ENCODE measurements around the gene SOSTDC1.
"Not testable (repeated sequence)": the region's sequence is repeated elsewhere in the genome, so short reads cannot be mapped to it uniquely, and the experiment has no call there.

Gene SOSTDC1

GRCh38 chr7:16460789-16461493, 4.6 kb downstream of the SOSTDC1 start:
- FAIRE-seq (no peak), DNase-seq (ENCODE audit: insufficient read length) (no peak)
- no peak for TF ChIP-seq POLR2AphosphoS5 (IDR thresholded peaks at IDR 0.05; ENCODE audit: low read depth, low read length)
- no peak for TF ChIP-seq POLR2A (IDR thresholded peaks at IDR 0.05; ENCODE audit: low read depth, low read length)
- no peak for TF ChIP-seq TAF1 (IDR thresholded peaks at IDR 0.05; ENCODE audit: borderline replicate concordance, low read depth, low read length)

GRCh38 chr7:16456303-16456702, 9.2 kb downstream of the SOSTDC1 start:
- not testable (repeated sequence) for FAIRE-seq; DNase-seq (ENCODE audit: insufficient read length)

GRCh38 chr7:16455591-16455990, 9.9 kb downstream of the SOSTDC1 start:
- DNase-seq (ENCODE audit: insufficient read length): no peak
- no peak for FAIRE-seq
- TF ChIP-seq TAF1 (IDR thresholded peaks at IDR 0.05; ENCODE audit: borderline replicate concordance, low read depth, low read length) (no peak), POLR2A (IDR thresholded peaks at IDR 0.05; ENCODE audit: low read depth, low read length) (no peak), POLR2AphosphoS5 (IDR thresholded peaks at IDR 0.05; ENCODE audit: low read depth, low read length) (no peak)

GRCh38 chr7:16450366-16450765, 15.2 kb downstream of the SOSTDC1 start:
- FAIRE-seq: no peak
- TF ChIP-seq TAF1 (IDR thresholded peaks at IDR 0.05; ENCODE audit: borderline replicate concordance, low read depth, low read length): no peak
- no peak for TF ChIP-seq POLR2A (IDR thresholded peaks at IDR 0.05; ENCODE audit: low read depth, low read length)
- TF ChIP-seq POLR2AphosphoS5 (IDR thresholded peaks at IDR 0.05; ENCODE audit: low read depth, low read length): no peak
- no peak for DNase-seq (ENCODE audit: insufficient read length)

- FAIRE-seq: no peak
- no peak for DNase-seq (ENCODE audit: insufficient read length)
- TF ChIP-seq TAF1 (IDR thresholded peaks at IDR 0.05; ENCODE audit: borderline replicate concordance, low read depth, low read length) (no peak), POLR2A (IDR thresholded peaks at IDR 0.05; ENCODE audit: low read depth, low read length) (no peak), POLR2AphosphoS5 (IDR thresholded peaks at IDR 0.05; ENCODE audit: low read depth, low read length) (no peak)
These were observed 17.7 kb downstream of the SOSTDC1 start for GRCh38 chr7:16447876-16448275.

- no peak for FAIRE-seq
- no peak for DNase-seq (ENCODE audit: insufficient read length)
- TF ChIP-seq POLR2A (IDR thresholded peaks at IDR 0.05; ENCODE audit: low read depth, low read length) (no peak), POLR2AphosphoS5 (IDR thresholded peaks at IDR 0.05; ENCODE audit: low read depth, low read length) (no peak), TAF1 (IDR thresholded peaks at IDR 0.05; ENCODE audit: borderline replicate concordance, low read depth, low read length) (no peak)
These were observed 19.0 kb downstream of the SOSTDC1 start for GRCh38 chr7:16446508-16446907.

GRCh38 chr7:16443871-16444270, 21.7 kb downstream of the SOSTDC1 start:
- FAIRE-seq; DNase-seq (ENCODE audit: insufficient read length): not testable (repeated sequence)

- DNase-seq (ENCODE audit: insufficient read length) (no peak), FAIRE-seq (no peak)
- TF ChIP-seq TAF1 (IDR thresholded peaks at IDR 0.05; ENCODE audit: borderline replicate concordance, low read depth, low read length) (no peak), POLR2AphosphoS5 (IDR thresholded peaks at IDR 0.05; ENCODE audit: low read depth, low read length) (no peak)
These were observed 26.6 kb downstream of the SOSTDC1 start for GRCh38 chr7:16438988-16439387.

GRCh38 chr7:16436306-16436705, 29.2 kb downstream of the SOSTDC1 start:
- no peak for DNase-seq (ENCODE audit: insufficient read length)
- no peak for FAIRE-seq
- TF ChIP-seq POLR2A (IDR thresholded peaks at IDR 0.05; ENCODE audit: low read depth, low read length) (no peak), TAF1 (IDR thresholded peaks at IDR 0.05; ENCODE audit: borderline replicate concordance, low read depth, low read length) (no peak), POLR2AphosphoS5 (IDR thresholded peaks at IDR 0.05; ENCODE audit: low read depth, low read length) (no peak)

GRCh38 chr7:16433568-16434122, 31.9 kb downstream of the SOSTDC1 start:
- DNase-seq (ENCODE audit: insufficient read length): no peak
- FAIRE-seq: no peak
- no peak for TF ChIP-seq POLR2A (IDR thresholded peaks at IDR 0.05; ENCODE audit: low read depth, low read length)
- TF ChIP-seq POLR2AphosphoS5 (IDR thresholded peaks at IDR 0.05; ENCODE audit: low read depth, low read length): no peak
- TF ChIP-seq TAF1 (IDR thresholded peaks at IDR 0.05; ENCODE audit: borderline replicate concordance, low read depth, low read length): no peak

- no peak for FAIRE-seq
These were observed 33.2 kb downstream of the SOSTDC1 start for GRCh38 chr7:16432425-16432731.

GRCh38 chr7:16431646-16432424, 33.7 kb downstream of the SOSTDC1 start:
- no peak for TF ChIP-seq POLR2AphosphoS5 (IDR thresholded peaks at IDR 0.05; ENCODE audit: low read depth, low read length)
- TF ChIP-seq POLR2A (IDR thresholded peaks at IDR 0.05; ENCODE audit: low read depth, low read length): no peak
- TF ChIP-seq TAF1 (IDR thresholded peaks at IDR 0.05; ENCODE audit: borderline replicate concordance, low read depth, low read length): no peak
- DNase-seq (ENCODE audit: insufficient read length) (no peak), FAIRE-seq (no peak)

More at GRCh38 chr7:16432425-16432731, 33.2 kb downstream of the SOSTDC1 start:
- DNase-seq (ENCODE audit: insufficient read length): no peak
- TF ChIP-seq POLR2A (IDR thresholded peaks at IDR 0.05; ENCODE audit: low read depth, low read length) (no peak), POLR2AphosphoS5 (IDR thresholded peaks at IDR 0.05; ENCODE audit: low read depth, low read length) (no peak), TAF1 (IDR thresholded peaks at IDR 0.05; ENCODE audit: borderline replicate concordance, low read depth, low read length) (no peak)

Measured in GM12892 (cell line).